Fibroblast of lung (primary cell): ENCODE results near the gene NR2C1. TPM values are rescaled to one million over a fixed set of nuclear protein-coding genes. Genes with fewer than 3 reads are reported as not detected.

ENCODE experiments used
- DNase-seq, 2 donors: peaks; one replicate each; pipeline versions ENCODE4 v3.0.0 to v3.0.0-alpha.2; 2010; ENCODE audit warnings: low read depth in 2 of 2
- H2AFZ ChIP-seq: 2 replicates; pipeline ENCODE4 v1.5.1; 2012; ENCODE audit warnings: low read length, control low read depth, inconsistent platforms
- H3K27ac ChIP-seq: 2 replicates; pipeline ENCODE4 v1.5.1; 2011; ENCODE audit warnings: low read length, control low read depth; ENCODE audit not compliant: insufficient read depth
- H3K27me3 ChIP-seq: 2 replicates; pipeline ENCODE4 v1.5.1; 2011; ENCODE audit warnings: mild to moderate bottlenecking, low read length; ENCODE audit not compliant: control insufficient read depth, insufficient read depth
- H3K36me3 ChIP-seq: 2 replicates; pipeline ENCODE4 v1.5.1; 2011; ENCODE audit warnings: low read length; ENCODE audit not compliant: control insufficient read depth, insufficient read depth
- H3K4me1 ChIP-seq: 2 replicates; pipeline ENCODE4 v1.5.1; 2011; ENCODE audit warnings: low read length; ENCODE audit not compliant: control insufficient read depth, insufficient read depth; ENCODE audit errors: extremely low read depth
- H3K4me2 ChIP-seq: 2 replicates; pipeline ENCODE4 v1.5.1; 2011; ENCODE audit warnings: low read length, control low read depth; ENCODE audit not compliant: insufficient read depth; ENCODE audit errors: extremely low read depth
- H3K4me3 ChIP-seq, 4 experiments: fragments of 200-600 bp in 1 of 4; sonication (generic) in 1 of 4; replicated peaks in 1 of 4; 2 replicates each; pipeline ENCODE4 v1.5.1; 2011 to 2016; ENCODE audit warnings: low read length in 4 of 4, low read depth in 3 of 4, mild to moderate bottlenecking in 3 of 4, control low read depth in 2 of 4, inconsistent platforms in 1 of 4, mixed read lengths in 1 of 4; ENCODE audit not compliant: insufficient read depth in 1 of 4; ENCODE audit errors: control extremely low read depth in 1 of 4
- H3K79me2 ChIP-seq: 2 replicates; pipeline ENCODE4 v1.5.1; 2012; ENCODE audit warnings: mild to moderate bottlenecking, low read length, inconsistent platforms; ENCODE audit not compliant: control insufficient read depth, insufficient read depth
- H3K9ac ChIP-seq: 2 replicates; pipeline ENCODE4 v1.5.1; 2011; ENCODE audit warnings: mild to moderate bottlenecking, low read length, control low read depth; ENCODE audit not compliant: insufficient read depth
- H3K9me3 ChIP-seq: 2 replicates; pipeline ENCODE4 v1.5.1; 2012; ENCODE audit warnings: low read depth, low read length; ENCODE audit not compliant: control insufficient read depth, insufficient read depth
- H4K20me1 ChIP-seq: 2 replicates; pipeline ENCODE4 v1.5.1; 2011; ENCODE audit warnings: low read length; ENCODE audit not compliant: control insufficient read depth, insufficient read depth; ENCODE audit errors: extremely low read depth
- CTCF ChIP-seq, 2 donors: IDR thresholded peaks in 1 of 2; conservative IDR thresholded peaks in 1 of 2; 1 replicate in 1 of 2; 2 replicates in 1 of 2; pipeline ENCODE4 v1.5.1; 2011 to 2012; ENCODE audit warnings: low read length in 2 of 2, control low read depth in 1 of 2, inconsistent platforms in 1 of 2, low read depth in 1 of 2, mild to moderate bottlenecking in 1 of 2
- EZH2 ChIP-seq: IDR thresholded peaks from 2 replicates; pipeline ENCODE4 v1.5.1; 2012; ENCODE audit warnings: low read length, control low read depth, mild to moderate bottlenecking; ENCODE audit errors: missing control alignments
- polyA plus RNA-seq, 2 donors: library from polyadenylated mRNA; depleted of rRNA in 1 of 2; stranded (reverse) in 1 of 2; unstranded in 1 of 2; fragments of >200 nt; gene quantifications; 2 replicates each; pipeline ENCODE4 v1.2.1, GENCODE V29; 2011 to 2012; ENCODE audit warnings: missing spikeins in 1 of 2
- total RNA-seq: library from RNA; depleted of rRNA; stranded (reverse); fragments of >200 nt; gene quantifications from 2 replicates; pipeline ENCODE4 v1.2.1, GENCODE V29; 2014

The NR2C1 gene
- total and polyA plus RNA-seq, 2 donors (not counting 1 experiment from before 2014, with no cell fraction given): 25.6 to 27.0 TPM

DNA sequence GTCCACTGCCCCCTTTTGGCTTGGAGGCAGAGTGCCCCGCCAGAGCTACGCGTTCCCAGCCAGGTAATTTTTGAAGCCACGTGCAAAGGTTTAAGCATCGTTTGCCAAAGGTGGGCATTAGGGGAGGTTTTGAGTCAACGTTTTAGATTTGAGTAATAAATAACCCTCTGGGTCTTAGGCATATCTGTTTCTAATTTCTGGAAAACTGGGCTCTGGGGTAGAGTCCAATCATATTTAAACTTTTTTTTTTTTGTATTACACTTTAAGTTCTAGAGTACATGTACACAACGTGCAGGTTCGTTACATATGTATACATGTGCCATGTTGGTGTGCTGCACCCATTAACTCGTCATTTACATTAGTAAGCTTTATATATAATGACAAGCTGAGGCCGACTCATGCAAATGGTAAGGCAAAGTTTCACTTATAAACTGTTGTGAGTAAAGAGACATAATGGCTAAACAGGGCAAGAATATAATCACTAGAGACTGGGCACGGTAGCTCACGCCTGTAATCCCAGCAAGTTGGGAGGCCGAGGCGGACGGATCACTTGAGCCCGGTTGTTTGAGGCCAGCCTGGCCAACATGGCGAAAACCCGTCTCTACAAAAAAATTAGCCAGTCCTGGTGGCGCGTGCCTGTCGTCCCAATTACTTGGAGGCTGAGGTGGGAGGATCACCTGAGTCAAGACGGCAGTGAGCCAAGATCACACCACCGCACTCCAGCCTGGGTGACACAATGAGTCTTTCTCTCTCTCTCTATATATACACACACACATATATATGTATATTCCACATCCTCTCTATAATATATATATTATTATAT lies 491 bp upstream of the NR2C1 start:
- Histone ChIP-seq H4K20me1 (no peaks in the 10 kb centered on the region), H3K4me1 (no peaks in the 10 kb centered on the region), H2AFZ (no peak overlapping the region), H3K4me3 (peak overlapping the region in 2 of 4 experiments; percentile 85 to 93), H3K27me3 (no peaks in the 10 kb centered on the region), H3K79me2 (peaks cover 13% of the 10 kb centered on the region), H3K27ac (no peak overlapping the region), H3K9me3 (no peaks in the 10 kb centered on the region), H3K36me3 (no peaks in the 10 kb centered on the region), H3K4me2 (no peak overlapping the region), H3K9ac (no peak overlapping the region)
- TF ChIP-seq CTCF (conservative IDR thresholded peaks at IDR 0.05 in 1 of 2, IDR thresholded peaks at IDR 0.05 in 1 of 2; ENCODE audit: low read depth in 1 of 2, low read length in 2 of 2) (peak; percentile 70 to 87), EZH2 (no peak)
- DNase-seq: no peak

DNA sequence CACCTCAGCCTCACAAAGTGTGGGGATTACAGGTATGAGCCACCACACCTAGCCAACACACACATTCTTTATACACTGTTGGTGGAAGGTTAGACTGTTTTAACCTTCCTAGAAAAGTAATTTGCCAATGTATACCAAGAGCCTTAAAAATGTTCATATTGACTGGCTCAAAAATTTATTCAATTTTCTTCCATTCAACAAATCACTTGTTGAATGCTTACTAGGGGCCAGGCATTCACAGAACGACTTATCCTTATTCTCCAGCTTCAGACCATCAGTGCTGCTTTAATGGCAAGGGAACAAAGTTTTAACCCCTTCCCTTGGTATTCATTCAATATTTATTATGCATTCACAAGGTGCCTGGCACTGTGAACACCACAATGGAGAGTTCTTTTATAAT lies 3.0 kb downstream of the NR2C1 start:
- no peak overlapping the region for H2AFZ ChIP-seq
- no peaks in the 10 kb centered on the region for H3K9me3 ChIP-seq
- peaks cover 13% of the 10 kb centered on the region for H3K79me2 ChIP-seq
- TF ChIP-seq CTCF (conservative IDR thresholded peaks at IDR 0.05 in 1 of 2, IDR thresholded peaks at IDR 0.05 in 1 of 2; ENCODE audit: low read depth in 1 of 2, low read length in 2 of 2) (no peak), EZH2 (no peak)
- H3K27me3 ChIP-seq: no peaks in the 10 kb centered on the region
- no peak for DNase-seq
- H3K36me3 ChIP-seq: no peaks in the 10 kb centered on the region
- no peak overlapping the region for H3K9ac ChIP-seq
- no peaks in the 10 kb centered on the region for H3K4me1 ChIP-seq
- H3K4me2 ChIP-seq: no peak overlapping the region
- no peaks in the 10 kb centered on the region for H4K20me1 ChIP-seq
- no peak overlapping the region for H3K4me3 ChIP-seq
- no peak overlapping the region for H3K27ac ChIP-seq

DNA sequence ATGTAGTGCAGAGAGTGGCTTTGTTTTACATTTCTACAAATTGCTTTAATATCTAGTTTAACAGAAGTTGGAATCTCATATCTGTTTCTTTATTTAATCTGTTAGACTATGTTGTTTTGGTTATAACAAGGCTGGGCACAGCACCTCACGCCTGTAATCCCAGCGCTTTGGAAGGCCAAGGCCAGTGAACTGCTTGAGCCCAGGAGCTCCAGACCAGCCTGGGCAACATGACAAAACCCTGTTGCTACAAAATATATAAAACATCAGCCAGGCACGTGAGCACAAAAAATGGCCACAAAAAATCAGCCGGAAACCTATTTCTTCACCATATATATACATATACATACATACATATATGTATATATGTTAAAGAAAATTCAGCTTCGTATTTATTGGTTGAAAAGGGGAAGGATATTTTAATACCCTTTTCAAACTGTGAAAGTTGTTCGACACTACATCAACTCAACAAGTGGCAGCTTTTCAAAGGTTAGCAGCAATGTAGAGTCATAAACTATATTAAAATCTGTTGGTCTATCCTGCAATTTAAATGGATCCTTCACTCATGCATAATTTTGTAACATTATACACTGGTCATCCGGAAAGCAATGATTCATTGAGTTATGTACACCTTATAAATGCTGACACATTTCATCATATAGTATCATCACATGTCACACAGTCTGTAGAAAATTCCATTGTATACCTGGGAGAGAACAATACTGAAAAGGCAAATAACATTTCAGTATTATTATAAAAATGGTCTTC lies 7.1 kb downstream of the NR2C1 start:
- Histone ChIP-seq H3K9me3 (no peaks in the 10 kb centered on the region), H2AFZ (no peak overlapping the region), H3K4me2 (no peak overlapping the region), H3K4me1 (no peaks in the 10 kb centered on the region), H3K27ac (no peak overlapping the region), H3K4me3 (no peak overlapping the region), H3K27me3 (no peaks in the 10 kb centered on the region), H3K79me2 (peaks cover 10% of the 10 kb centered on the region), H3K36me3 (peaks cover 5% of the 10 kb centered on the region), H4K20me1 (no peaks in the 10 kb centered on the region), H3K9ac (no peak overlapping the region)
- no peak for TF ChIP-seq CTCF (conservative IDR thresholded peaks at IDR 0.05 in 1 of 2, IDR thresholded peaks at IDR 0.05 in 1 of 2; ENCODE audit: low read depth in 1 of 2, low read length in 2 of 2)
- TF ChIP-seq EZH2: no peak
- no peak for DNase-seq
